Measurements from ENCODE around the gene MAPRE2.
"Not testable (repeated sequence)": the region's sequence is repeated elsewhere in the genome, so short reads cannot be mapped to it uniquely, and the experiment has no call there.

The MAPRE2 gene

GRCh38 chr18:35095983-35096676 lies 54.9 kb downstream of the MAPRE2 start:
- DNase-seq, result no peak

- no peak for DNase-seq
Measured at GRCh38 chr18:35096677-35097011, 55.4 kb downstream of the MAPRE2 start.

- no peak for DNase-seq
Measured at GRCh38 chr18:35097195-35097594, 56.0 kb downstream of the MAPRE2 start.

GRCh38 chr18:35097763-35098162 lies 56.5 kb downstream of the MAPRE2 start:
- no peak for DNase-seq

GRCh38 chr18:35099911-35100310 lies 58.7 kb downstream of the MAPRE2 start:
- no peak for DNase-seq

- no peak for DNase-seq
Measured at GRCh38 chr18:35104391-35105051, 63.3 kb downstream of the MAPRE2 start.

- no peak for DNase-seq
Measured at GRCh38 chr18:35106013-35106844, 65.0 kb downstream of the MAPRE2 start.

- DNase-seq, result no peak
Measured at GRCh38 chr18:35106845-35107148, 65.6 kb downstream of the MAPRE2 start.

- DNase-seq, result no peak
Measured at GRCh38 chr18:35107216-35107615, 66.0 kb downstream of the MAPRE2 start.

- DNase-seq, result not testable (repeated sequence)
Measured at GRCh38 chr18:35108088-35108487, 66.9 kb downstream of the MAPRE2 start.

GRCh38 chr18:35110059-35110458 lies 68.8 kb downstream of the MAPRE2 start:
- no peak for DNase-seq

- no peak for DNase-seq
Measured at GRCh38 chr18:35110554-35111485, 69.6 kb downstream of the MAPRE2 start.

- no peak for DNase-seq
Measured at GRCh38 chr18:35112696-35113095, 71.5 kb downstream of the MAPRE2 start.

GRCh38 chr18:35114305-35114704 lies 73.1 kb downstream of the MAPRE2 start:
- no peak for DNase-seq

- no peak for DNase-seq
Measured at GRCh38 chr18:35116784-35117318, 75.6 kb downstream of the MAPRE2 start.

GRCh38 chr18:35117372-35117771 lies 76.2 kb downstream of the MAPRE2 start:
- DNase-seq, result no peak

- DNase-seq, result no peak
Measured at GRCh38 chr18:35117951-35118411, 76.8 kb downstream of the MAPRE2 start.

- DNase-seq, result no peak
Measured at GRCh38 chr18:35118641-35119040, 77.4 kb downstream of the MAPRE2 start.

- no peak for DNase-seq
Measured at GRCh38 chr18:35121038-35121437, 79.8 kb downstream of the MAPRE2 start.

- DNase-seq, result no peak
Measured at GRCh38 chr18:35121531-35121930, 80.3 kb downstream of the MAPRE2 start.

GRCh38 chr18:35122586-35123224 lies 81.5 kb downstream of the MAPRE2 start:
- DNase-seq, result peak; percentile 82

GRCh38 chr18:35123811-35124210 lies 82.6 kb downstream of the MAPRE2 start:
- no peak for DNase-seq

Data from NCI-H146 (cell line).